Spleen (tissue), 7 donors: Measurements from ENCODE around the gene PGM3.

ENCODE experiments used
- CTCF ChIP-seq, 11 experiments: fragments of 200-600 bp in 7 of 11; fragments of 450-650 bp in 4 of 11; sonication (generic) in 4 of 11; IDR thresholded peaks in 8 of 11; conservative IDR thresholded peaks in 3 of 11; 1 replicate in 7 of 11; 2 replicates in 4 of 11; pipeline versions ENCODE4 v1.4.0 to v1.8.0; 2016 to 2021; ENCODE audit warnings: antibody characterized with exemption in 11 of 11, inconsistent platforms in 4 of 11, mild to moderate bottlenecking in 1 of 11
- POLR2A ChIP-seq, 3 donors: fragments of 450-650 bp; IDR thresholded peaks; one replicate each; pipeline ENCODE4 v1.5.1; 2017; ENCODE audit warnings: antibody characterized with exemption in 3 of 3, mild to moderate bottlenecking in 1 of 3
- donor health status: DM: no; HTN: no; CAD: no; lungs with moderate emphysema.
- donor health status: DM: no; HTN: no; CAD: no.
- donor health status: DM: no; HTN: no; CAD: no.

- TF ChIP-seq CTCF (IDR thresholded peaks at IDR 0.05 in 8 of 11, conservative IDR thresholded peaks at IDR 0.05 in 3 of 11): no peak
- TF ChIP-seq POLR2A (IDR thresholded peaks at IDR 0.05): no peak
These were observed 65.8 kb downstream of the PGM3 start for GRCh38 chr6:83127258-83127657.
